GM12878 (cell line): ENCODE measurements around the gene CD2. TPM values are rescaled to one million over a fixed set of nuclear protein-coding genes. Genes with fewer than 3 reads are reported as not detected.

Source experiments
- ATAC-seq: fragments of 200-7000 bp; cut with Tn5 transposase; 3 replicates; pipeline ENCODE4 v1.9.1; 2020; ENCODE audit warnings: mild to moderate bottlenecking, moderate library complexity
- BruUV-seq: library from RNA; stranded (reverse); fragments of 400-500 nt; replicated peaks from 2 replicates; lab custom pipeline; 2021; lab: Mats Ljungman, UMichigan
- CTCF ChIA-PET: fragments of 300-600 bp; sonication (Branson Sonifier 250); formaldehyde crosslinking; extraction: SDS; loops from one replicate; lab custom pipeline; 2021; ENCODE audit warnings: inconsistent platforms; lab: Yijun Ruan, JAX
- POLR2A ChIA-PET: fragments of 350-600 bp; formaldehyde crosslinking; extraction: SDS; loops from one replicate; lab custom pipeline; 2021; ENCODE audit warnings: inconsistent platforms; lab: Charles Lee
- RAD21 ChIA-PET: fragments of 300-600 bp; sonication (Branson Sonifier 250); formaldehyde crosslinking; loops from one replicate; lab custom pipeline; 2023; ENCODE audit warnings: antibody characterized with exemption; ENCODE audit not compliant: unreplicated experiment; lab: Charles Lee
- SMC1A ChIA-PET: fragments of 300-600 bp; sonication (Branson Sonifier 250); formaldehyde crosslinking; loops from one replicate; lab custom pipeline; 2023; ENCODE audit not compliant: unreplicated experiment, uncharacterized antibody; lab: Charles Lee
- DNase-seq: peaks from one replicate; pipeline ENCODE4 v3.0.0-alpha.2; 2011; ENCODE audit warnings: low read depth, low spot score
- FAIRE-seq: peaks from 3 replicates; lab custom pipeline; 2011; peaks lifted over from hg19 to GRCh38; lab: Jason Lieb, UNC
- H2AFZ ChIP-seq: 2 replicates; pipeline ENCODE4 v1.6.0; 2011; ENCODE audit warnings: low read depth, low read length, control low read depth; ENCODE audit not compliant: control insufficient read depth
- H3K27ac ChIP-seq: 2 replicates; pipeline ENCODE4 v1.5.1; 2011; ENCODE audit warnings: control low read depth; ENCODE audit not compliant: control insufficient read depth, insufficient read depth
- H3K27me3 ChIP-seq, 2 experiments: replicated peaks in 1 of 2; 2 replicates each; pipeline versions ENCODE4 v1.6.0 to v1.6.1; 2011; ENCODE audit warnings: low read length in 1 of 2; ENCODE audit not compliant: control insufficient read depth in 2 of 2, insufficient read depth in 2 of 2
- H3K36me3 ChIP-seq, 2 experiments: 2 replicates each; pipeline ENCODE4 v1.5.1; 2011; ENCODE audit warnings: low read length in 1 of 2; ENCODE audit not compliant: control insufficient read depth in 2 of 2, insufficient read depth in 2 of 2
- H3K4me1 ChIP-seq: 2 replicates; pipeline ENCODE4 v1.6.1; 2011; ENCODE audit warnings: mild to moderate bottlenecking, low read length, moderate library complexity, mixed read lengths; ENCODE audit not compliant: control insufficient read depth, insufficient read depth
- H3K4me2 ChIP-seq: 2 replicates; pipeline ENCODE4 v1.6.0; 2011; ENCODE audit warnings: control low read depth; ENCODE audit not compliant: control insufficient read depth, insufficient read depth
- H3K4me3 ChIP-seq: fragments of 200-600 bp; sonication (generic); 2 replicates; pipeline ENCODE4 v1.5.1; 2016
- H3K79me2 ChIP-seq: 2 replicates; pipeline ENCODE4 v1.6.0; 2011; ENCODE audit warnings: low read length; ENCODE audit not compliant: control insufficient read depth, insufficient read depth
- H3K9ac ChIP-seq: 2 replicates; pipeline ENCODE4 v1.8.0; 2011; ENCODE audit warnings: low read length, control low read depth, mixed read lengths; ENCODE audit not compliant: control insufficient read depth, insufficient read depth
- H3K9me3 ChIP-seq: replicated peaks from 3 replicates; pipeline ENCODE4 v1.5.1; 2011; ENCODE audit warnings: mild to moderate bottlenecking, low read length; ENCODE audit not compliant: control insufficient read depth, insufficient read depth
- H4K20me1 ChIP-seq: 2 replicates; pipeline ENCODE4 v1.6.0; 2011; ENCODE audit not compliant: control insufficient read depth, insufficient read depth
- ATF7 ChIP-seq: fragments of 450-650 bp; IDR thresholded peaks from 2 replicates; pipeline ENCODE4 v1.6.1; 2016; ENCODE audit warnings: low read depth, mild to moderate bottlenecking
- BCL11A ChIP-seq: IDR thresholded peaks from 2 replicates; pipeline ENCODE4 v1.6.1; 2011; ENCODE audit warnings: low read depth, low read length
- CHD1 ChIP-seq: IDR thresholded peaks from 2 replicates; pipeline ENCODE4 v1.6.1; 2012; ENCODE audit warnings: low read depth, low read length, improper control_type of control experiment
- CHD2 ChIP-seq: IDR thresholded peaks from 2 replicates; pipeline ENCODE4 v1.6.1; 2011; ENCODE audit warnings: low read depth, low read length, improper control_type of control experiment, borderline replicate concordance
- EED ChIP-seq: sonication (generic); IDR thresholded peaks from 2 replicates; pipeline ENCODE4 v1.6.1; 2016; ENCODE audit warnings: antibody characterized with exemption, low read depth
- HCFC1 ChIP-seq: fragments of 150-350 bp; IDR thresholded peaks from 2 replicates; pipeline ENCODE4 v1.6.1; 2014; ENCODE audit warnings: low read length
- NR2C2 ChIP-seq: IDR thresholded peaks from 2 replicates; pipeline ENCODE4 v1.6.1; 2011; ENCODE audit warnings: borderline replicate concordance, low read depth; ENCODE audit not compliant: control insufficient read depth, insufficient read length
- PAX5 ChIP-seq: IDR thresholded peaks from 2 replicates; pipeline ENCODE4 v1.6.1; 2011; ENCODE audit warnings: low read depth, low read length, borderline replicate concordance
- REST ChIP-seq: IDR thresholded peaks from 2 replicates; pipeline ENCODE4 v1.6.1; 2012; ENCODE audit warnings: mild to moderate bottlenecking, low read depth, low read length
- RUNX3 ChIP-seq: IDR thresholded peaks from 2 replicates; pipeline ENCODE4 v1.6.1; 2012; ENCODE audit warnings: low read length, inconsistent platforms
- SRF ChIP-seq, 2 experiments: IDR thresholded peaks; 2 replicates each; pipeline ENCODE4 v1.6.1; 2011; ENCODE audit warnings: low read depth in 2 of 2, low read length in 2 of 2, mild to moderate bottlenecking in 1 of 2, moderate library complexity in 1 of 2
- ZSCAN29 ChIP-seq: fragments of 450-650 bp; IDR thresholded peaks from 2 replicates; pipeline ENCODE4 v1.6.1; 2017; ENCODE audit warnings: mild to moderate bottlenecking, moderate library complexity
- WGBS: methylation state at CpG from one replicate; pipeline ENCODE4 v1.1.6; 2016; ENCODE audit warnings: low lambda C conversion rate; ENCODE audit not compliant: insufficient replicate concordance, insufficient coverage; ENCODE audit errors: missing lambda C conversion rate; 5-methylcytosine and 5-hydroxymethylcytosine counted together
- in situ Hi-C: fragments of 300-500 bp; cut with MboI; formaldehyde crosslinking; loops from 9 replicates; pipeline ENCODE4 v1.14.3; 2018; ENCODE audit warnings: mixed read lengths
- intact Hi-C: fragments of 100-400 bp; cut with micrococcal nuclease; formaldehyde crosslinking; loops from one replicate; pipeline ENCODE4 v1.14.2; 2022; ENCODE audit not compliant: unreplicated experiment
- polyA plus RNA-seq, 11 experiments: library from polyadenylated mRNA; depleted of rRNA in 4 of 11; unstranded in 6 of 11; stranded (reverse) in 5 of 11; fragments of >200 nt; fragmentation: Nextera tagmentation in 4 of 11; fragmentation: Illumina TruSeq in 1 of 11; extraction: Ambion mirVana in 4 of 11; extraction: Trizol in 1 of 11; gene quantifications; 1 replicate in 1 of 11; 2 replicates in 10 of 11; pipeline versions ENCODE4 v1.2.1 to v1.2.3, GENCODE V29; 2011 to 2016; ENCODE audit warnings: inconsistent platforms in 2 of 11, missing spikeins in 2 of 11, low read depth in 1 of 11
- total RNA-seq, 4 experiments: library from RNA; depleted of rRNA in 3 of 4; stranded (reverse); fragments of >200 nt in 3 of 4; fragmentation: Illumina TruSeq in 1 of 4; extraction: Trizol in 1 of 4; gene quantifications; 2 replicates each; pipeline versions ENCODE4 v1.2.1 to v1.2.3, GENCODE V29; 2013 to 2021

CD2 gene
- total and polyA plus RNA-seq, 10 of the 15 experiments (the other 5 are each of a cell fraction or from before 2014, with no cell fraction given): 0.15 to 4.3 (median 2.8) TPM

GRCh38 chr1:116725798-116726197 is 28.4 kb upstream of the CD2 start:
- Histone ChIP-seq H3K27me3 (no peaks in the 10 kb centered on the region), H3K4me1 (no peaks in the 10 kb centered on the region), H3K27ac (no peak overlapping the region), H2AFZ (no peak overlapping the region), H3K79me2 (no peaks in the 10 kb centered on the region), H3K9ac (no peak overlapping the region), H4K20me1 (no peaks in the 10 kb centered on the region), H3K4me2 (no peak overlapping the region), H3K9me3 (no peaks in the 10 kb centered on the region), H3K4me3 (no peak overlapping the region), H3K36me3 (no peaks in the 10 kb centered on the region)
- ChIA-PET CTCF (interaction anchor here (0.7 to 7.3 kb wide), 37 partner anchors 8 to 403 kb away, joined by 3 to 134 read pairs (median 7); partner anchors contain the start of genes CD101 and TTF2), RAD21 (interaction anchor here (0.7 to 7.2 kb wide), 13 partner anchors 8 to 403 kb away, joined by 3 to 40 read pairs (median 5); partner anchors contain the start of gene TTF2), SMC1A (interaction anchor here (0.6 to 8.0 kb wide), 34 partner anchors 8 to 403 kb away, joined by 3 to 73 read pairs (median 5); partner anchors contain the start of genes CD101 and TTF2), POLR2A (interaction anchor here (0.7 kb wide), 1 partner anchor 158 kb away, joined by 10 read pairs; no protein-coding TSS in a partner anchor)
- no TSS peak for BruUV-seq
- DNase-seq: no peak
- intact Hi-C loops: loop anchor here (2.0 kb wide), 1 partner anchor 325 kb away; no protein-coding TSS in a partner anchor
- TF ChIP-seq ATF7 (no peak), CHD1 (no peak)
- WGBS: 37% methylated on average over 3 of the region's 3 CpGs
- FAIRE-seq: no peak
- ATAC-seq: no peak
- in situ Hi-C loops: no loop called here

GRCh38 chr1:116726872-116727820 is 27.1 kb upstream of the CD2 start:
- TF ChIP-seq BCL11A (no peak), REST (no peak), CHD2 (no peak), HCFC1 (no peak), NR2C2 (no peak), CHD1 (no peak), ZSCAN29 (no peak), SRF (IDR thresholded peaks at IDR 0.05; ENCODE audit: low read depth in 2 of 2, low read length in 2 of 2) (no peak), RUNX3 (no peak), ATF7 (no peak), PAX5 (no peak), EED (no peak)
- TF ChIP-seq, all 136 proteins: peak for 0
- WGBS: 74% methylated on average over 5 of the region's 5 CpGs
- H2AFZ ChIP-seq: no peak overlapping the region
- no peaks in the 10 kb centered on the region for H3K27me3 ChIP-seq
- no peak overlapping the region for H3K4me2 ChIP-seq
- ChIA-PET POLR2A (no interaction called here), RAD21 (interaction anchor here (0.6 to 7.2 kb wide), 17 partner anchors 11 to 331 kb away, joined by 3 to 40 read pairs (median 3); partner anchors contain the start of genes CD101 and TTF2), CTCF (interaction anchor here (0.7 to 7.3 kb wide), 26 partner anchors 6 to 402 kb away, joined by 3 to 134 read pairs (median 7); partner anchors contain the start of genes CD101 and TTF2), SMC1A (interaction anchor here (0.8 to 8.0 kb wide), 30 partner anchors 10 to 397 kb away, joined by 3 to 73 read pairs (median 4); partner anchors contain the start of genes IGSF3 and TTF2)
- H3K9me3 ChIP-seq: no peaks in the 10 kb centered on the region; the same call in 2 of the 3 replicates
- ATAC-seq: no peak
- H3K79me2 ChIP-seq: no peaks in the 10 kb centered on the region
- no peak for FAIRE-seq
- H3K4me3 ChIP-seq: no peak overlapping the region
- no peak for DNase-seq
- in situ Hi-C loops (no loop called here), intact Hi-C loops (no loop called here)
- no peak overlapping the region for H3K9ac ChIP-seq
- H3K4me1 ChIP-seq: no peaks in the 10 kb centered on the region
- no peaks in the 10 kb centered on the region for H3K36me3 ChIP-seq
- H3K27ac ChIP-seq: no peak overlapping the region
- no peaks in the 10 kb centered on the region for H4K20me1 ChIP-seq
- BruUV-seq: no TSS peak
